RWPE2 (cell line): ENCODE results near the gene CMSS1.

ENCODE experiments used
- ATAC-seq: fragments of 200-7000 bp; cut with Tn5 transposase; 3 replicates; pipeline ENCODE4 v1.9.1; 2021; ENCODE audit warnings: low read depth
- DNase-seq: peaks from one replicate; pipeline ENCODE4 v3.0.0-alpha.2; 2020; ENCODE audit warnings: low spot score
- H3K27ac ChIP-seq: fragments of 450-650 bp; 2 replicates; pipeline ENCODE4 v1.5.1; 2017; ENCODE audit warnings: mild to moderate bottlenecking; ENCODE audit not compliant: poor library complexity, severe bottlenecking
- H3K27me3 ChIP-seq: fragments of 250-450 bp; sonication (Bioruptor Pico); 2 replicates; pipeline ENCODE4 v1.5.1; 2021; ENCODE audit warnings: mild to moderate bottlenecking, moderate library complexity; ENCODE audit not compliant: insufficient read depth, poor library complexity, severe bottlenecking
- H3K36me3 ChIP-seq: fragments of 250-450 bp; sonication (Bioruptor Pico); 2 replicates; pipeline ENCODE4 v1.5.1; 2020; ENCODE audit warnings: low read depth, mild to moderate bottlenecking, moderate library complexity
- H3K4me1 ChIP-seq: fragments of 250-450 bp; sonication (Bioruptor Pico); 2 replicates; pipeline ENCODE4 v1.5.1; 2021; ENCODE audit warnings: mild to moderate bottlenecking, moderate library complexity; ENCODE audit not compliant: insufficient read depth, poor library complexity, severe bottlenecking
- H3K4me3 ChIP-seq: fragments of 250-450 bp; sonication (Bioruptor Pico); 2 replicates; pipeline ENCODE4 v1.5.1; 2021; ENCODE audit warnings: mild to moderate bottlenecking, moderate library complexity; ENCODE audit not compliant: severe bottlenecking
- H3K9me3 ChIP-seq: fragments of 250-450 bp; sonication (Bioruptor Pico); 2 replicates; pipeline ENCODE4 v1.5.1; 2021; ENCODE audit warnings: mild to moderate bottlenecking, moderate library complexity; ENCODE audit not compliant: severe bottlenecking
- CTCF ChIP-seq: fragments of 450-650 bp; IDR thresholded peaks from one replicate; pipeline ENCODE4 v1.5.1; 2017; ENCODE audit warnings: mild to moderate bottlenecking, moderate library complexity; ENCODE audit not compliant: poor library complexity, severe bottlenecking

CMSS1 gene

GRCh38 chr3:99859825-99860224 is 42.2 kb downstream of the CMSS1 start:
- H3K4me3 ChIP-seq: no peak overlapping the region
- H3K27me3 ChIP-seq: no peaks in the 10 kb centered on the region
- H3K4me1 ChIP-seq: peaks cover 25% of the 10 kb centered on the region
- TF ChIP-seq CTCF: no peak
- peak overlapping the region; percentile 75 for H3K27ac ChIP-seq
- no peak for DNase-seq
- peak; percentile 90 for ATAC-seq
- no peaks in the 10 kb centered on the region for H3K9me3 ChIP-seq
- 0 out of 2 replicates have a peak, but pooled peaks cover 4% of the 10 kb centered on the region for H3K36me3 ChIP-seq

GRCh38 chr3:99861216-99861615 is 43.6 kb downstream of the CMSS1 start:
- ATAC-seq (no peak), DNase-seq (no peak)
- no peaks in the 10 kb centered on the region for H3K9me3 ChIP-seq
- 0 out of 2 replicates have a peak, but pooled peaks cover 4% of the 10 kb centered on the region for H3K36me3 ChIP-seq
- H3K27ac ChIP-seq: peak overlapping the region; percentile 75
- no peaks in the 10 kb centered on the region for H3K27me3 ChIP-seq
- TF ChIP-seq CTCF: no peak
- H3K4me1 ChIP-seq: peaks cover 38% of the 10 kb centered on the region
- no peak overlapping the region for H3K4me3 ChIP-seq

- no peaks in the 10 kb centered on the region for H3K9me3 ChIP-seq
- DNase-seq (no peak), ATAC-seq (peak; percentile 47)
- peaks cover 38% of the 10 kb centered on the region for H3K4me1 ChIP-seq
- TF ChIP-seq CTCF: no peak
- H3K36me3 ChIP-seq: 0 out of 2 replicates have a peak, but pooled peaks cover 4% of the 10 kb centered on the region
- H3K27me3 ChIP-seq: no peaks in the 10 kb centered on the region
- H3K27ac ChIP-seq: peak overlapping the region; percentile 4
- no peak overlapping the region for H3K4me3 ChIP-seq
Measured at GRCh38 chr3:99862208-99862607, 44.5 kb downstream of the CMSS1 start.

GRCh38 chr3:99863002-99863401 is 45.3 kb downstream of the CMSS1 start:
- TF ChIP-seq CTCF: no peak
- Histone ChIP-seq H3K27ac (no peak overlapping the region), H3K4me1 (peaks cover 38% of the 10 kb centered on the region)

GRCh38 chr3:99863588-99863987 is 45.9 kb downstream of the CMSS1 start:
- ATAC-seq (no peak), DNase-seq (no peak)
- peaks cover 38% of the 10 kb centered on the region for H3K4me1 ChIP-seq
- H3K4me3 ChIP-seq: no peak overlapping the region
- H3K36me3 ChIP-seq: 0 out of 2 replicates have a peak, but pooled peaks cover 4% of the 10 kb centered on the region
- TF ChIP-seq CTCF: no peak
- no peak overlapping the region for H3K27ac ChIP-seq
- no peaks in the 10 kb centered on the region for H3K9me3 ChIP-seq
- H3K27me3 ChIP-seq: no peaks in the 10 kb centered on the region

More at GRCh38 chr3:99863002-99863401, 45.3 kb downstream of the CMSS1 start:
- no peak overlapping the region for H3K4me3 ChIP-seq
- H3K9me3 ChIP-seq: no peaks in the 10 kb centered on the region
- H3K36me3 ChIP-seq: 0 out of 2 replicates have a peak, but pooled peaks cover 4% of the 10 kb centered on the region
- ATAC-seq (no peak), DNase-seq (no peak)
- no peaks in the 10 kb centered on the region for H3K27me3 ChIP-seq
